ENCODE measurements around the gene BCO2. TPM values are rescaled to one million over a fixed set of nuclear protein-coding genes. Genes with fewer than 3 reads are reported as not detected.
"Not testable (repeated sequence)": the region's sequence is repeated elsewhere in the genome, so short reads cannot be mapped to it uniquely, and the experiment has no call there.

The BCO2 gene
- total RNA-seq: 1.3 and 1.9 TPM in 2 replicates

DNA sequence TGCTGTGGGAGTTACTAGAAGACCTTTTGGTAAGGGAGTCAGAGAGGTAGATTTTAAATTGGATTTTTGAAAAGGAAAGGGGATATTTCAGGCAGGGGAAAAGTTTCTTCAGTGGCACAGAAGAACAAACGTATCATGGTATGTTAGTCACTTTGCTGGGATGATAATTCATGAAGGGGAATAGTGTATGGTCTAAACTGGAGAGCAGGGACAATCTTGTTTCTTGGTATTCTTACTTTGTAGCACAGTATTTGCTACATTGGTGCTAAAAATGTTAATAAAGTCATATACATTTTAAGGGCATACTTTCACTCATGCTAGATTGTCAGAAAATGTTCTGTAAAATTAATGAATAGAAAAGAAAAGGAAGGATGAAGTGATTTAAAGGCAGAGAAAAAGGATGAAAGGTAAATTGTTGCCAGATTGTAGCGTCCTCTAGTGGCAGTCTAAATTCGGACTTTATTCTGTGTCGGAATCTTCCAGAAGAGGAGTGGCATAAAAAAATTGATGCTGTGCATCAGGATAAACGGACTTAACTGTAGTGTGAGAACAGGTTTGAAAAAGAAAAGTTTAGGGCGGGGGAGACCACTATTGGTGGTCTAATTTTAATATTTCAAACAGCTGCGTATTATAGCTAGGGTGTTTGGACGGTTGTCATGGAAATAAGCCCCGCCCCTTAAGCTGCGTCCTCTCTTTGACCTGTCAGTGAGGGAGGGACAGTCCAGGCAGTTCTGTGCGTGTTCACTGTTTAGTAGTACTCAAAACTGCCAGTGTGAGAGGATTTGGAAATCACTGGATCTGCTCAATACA lies at the start of gene BCO2:
Gene BCO2, plus strand, starts transcription at position 724 of the 810 bp plus-strand sequence. CDS start 90 bp downstream, outside the sequence.
- DNase-seq (ENCODE audit: extremely low read depth, low read depth, low spot score): peak; percentile 44

GRCh38 chr11:112127056-112127455 lies 48.3 kb upstream of the BCO2 start:
- no peak for DNase-seq (ENCODE audit: extremely low read depth, low read depth, low spot score)

DNA sequence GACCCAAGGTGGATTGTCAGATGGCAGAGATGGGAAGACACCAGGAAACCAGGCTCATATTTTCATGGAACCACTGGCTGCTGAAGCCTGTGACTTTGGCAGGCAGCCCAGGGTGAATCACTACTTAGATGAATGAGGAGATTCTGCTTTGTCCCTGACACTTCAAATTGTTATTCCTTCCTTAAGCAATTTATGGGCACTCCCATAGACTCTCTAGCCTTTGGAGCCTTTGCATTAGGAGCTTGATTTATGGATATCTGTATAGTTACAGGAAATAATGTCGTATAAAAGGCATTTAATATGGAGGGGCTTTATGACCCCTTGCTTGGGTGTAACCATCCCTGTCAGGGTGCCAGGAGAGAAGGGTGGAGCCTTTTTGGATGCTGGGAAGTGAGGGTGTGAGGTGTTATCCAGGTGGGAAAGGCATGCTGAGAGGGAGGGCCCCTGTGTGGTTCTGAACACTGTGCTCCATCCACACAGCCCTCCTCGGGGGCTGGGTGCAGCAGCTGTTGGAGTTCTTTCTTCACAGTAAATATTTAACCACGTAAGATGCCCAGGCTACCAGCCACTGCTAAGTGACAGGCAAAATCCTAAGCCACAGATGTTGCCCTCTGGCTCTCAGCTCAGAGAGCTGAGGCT lies 46.7 kb upstream of the BCO2 start:
- DNase-seq (ENCODE audit: extremely low read depth, low read depth, low spot score): no peak

DNA sequence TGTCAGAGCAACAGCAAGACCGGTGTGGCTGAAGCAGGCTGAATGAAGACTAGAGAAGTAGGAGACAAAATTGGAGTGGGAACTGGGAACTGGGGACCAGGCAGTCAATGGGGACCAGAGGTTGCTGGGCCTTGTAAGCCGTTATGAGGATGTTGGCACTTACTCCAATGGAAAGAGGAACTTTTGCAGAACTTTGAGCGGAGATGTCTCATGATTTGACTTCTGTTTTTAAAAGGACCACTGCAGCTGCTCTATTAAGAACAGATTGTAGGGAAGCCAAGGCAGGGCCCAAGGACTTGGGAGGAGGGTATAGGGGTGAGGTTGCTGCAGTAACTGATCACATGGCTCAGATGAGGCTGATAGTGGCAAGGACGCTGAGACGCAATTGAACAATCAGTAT lies 45.7 kb upstream of the BCO2 start:
- no peak for DNase-seq (ENCODE audit: extremely low read depth, low read depth, low spot score)

DNA sequence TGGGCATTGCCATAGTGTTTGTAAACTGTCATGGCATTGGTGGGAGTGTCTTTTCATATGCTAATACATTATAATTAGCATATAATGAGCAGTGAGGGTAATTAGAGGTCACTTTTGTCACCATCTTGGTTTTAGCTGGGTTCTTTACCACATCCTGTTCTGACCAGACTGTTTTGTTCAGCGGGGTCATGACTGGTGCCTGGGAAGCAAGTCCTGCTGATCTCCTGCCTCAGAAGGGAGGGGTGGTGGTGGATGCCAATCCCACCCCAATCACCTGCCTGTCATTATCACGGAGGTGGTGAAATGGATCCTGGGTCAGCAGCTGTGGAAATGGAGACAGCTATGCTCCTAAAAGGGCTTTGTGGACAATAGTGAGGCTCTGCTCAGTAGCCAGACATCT lies 42.6 kb upstream of the BCO2 start:
- DNase-seq (ENCODE audit: extremely low read depth, low read depth, low spot score): no peak

- no peak for DNase-seq (ENCODE audit: extremely low read depth, low read depth, low spot score)
These were observed 40.8 kb upstream of the BCO2 start for GRCh38 chr11:112134473-112134872.

GRCh38 chr11:112143597-112143996 lies 31.7 kb upstream of the BCO2 start:
- no peak for DNase-seq (ENCODE audit: extremely low read depth, low read depth, low spot score)

DNA sequence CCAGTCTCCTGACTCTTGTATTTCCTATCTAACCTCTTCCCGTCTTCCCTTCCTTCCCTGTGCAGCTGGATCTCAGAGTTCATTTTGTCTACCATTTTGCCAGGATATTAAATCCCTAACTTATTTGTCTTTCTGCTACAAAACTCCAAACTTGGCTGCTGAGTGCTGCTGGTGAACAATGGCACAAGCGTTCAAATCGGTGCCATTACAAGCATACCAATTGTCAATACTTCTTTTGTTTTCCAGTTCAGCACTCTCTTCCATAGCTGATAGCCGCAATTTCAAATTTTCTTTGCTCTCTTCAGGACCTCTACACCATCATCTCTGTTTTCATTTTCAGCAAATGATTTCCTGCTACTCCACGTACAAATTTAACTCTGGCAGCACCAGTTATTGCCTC lies 24.8 kb upstream of the BCO2 start:
- no peak for DNase-seq (ENCODE audit: extremely low read depth, low read depth, low spot score)

GRCh38 chr11:112156153-112156955 lies 19.0 kb upstream of the BCO2 start:
- no peak for DNase-seq (ENCODE audit: extremely low read depth, low read depth, low spot score)

DNA sequence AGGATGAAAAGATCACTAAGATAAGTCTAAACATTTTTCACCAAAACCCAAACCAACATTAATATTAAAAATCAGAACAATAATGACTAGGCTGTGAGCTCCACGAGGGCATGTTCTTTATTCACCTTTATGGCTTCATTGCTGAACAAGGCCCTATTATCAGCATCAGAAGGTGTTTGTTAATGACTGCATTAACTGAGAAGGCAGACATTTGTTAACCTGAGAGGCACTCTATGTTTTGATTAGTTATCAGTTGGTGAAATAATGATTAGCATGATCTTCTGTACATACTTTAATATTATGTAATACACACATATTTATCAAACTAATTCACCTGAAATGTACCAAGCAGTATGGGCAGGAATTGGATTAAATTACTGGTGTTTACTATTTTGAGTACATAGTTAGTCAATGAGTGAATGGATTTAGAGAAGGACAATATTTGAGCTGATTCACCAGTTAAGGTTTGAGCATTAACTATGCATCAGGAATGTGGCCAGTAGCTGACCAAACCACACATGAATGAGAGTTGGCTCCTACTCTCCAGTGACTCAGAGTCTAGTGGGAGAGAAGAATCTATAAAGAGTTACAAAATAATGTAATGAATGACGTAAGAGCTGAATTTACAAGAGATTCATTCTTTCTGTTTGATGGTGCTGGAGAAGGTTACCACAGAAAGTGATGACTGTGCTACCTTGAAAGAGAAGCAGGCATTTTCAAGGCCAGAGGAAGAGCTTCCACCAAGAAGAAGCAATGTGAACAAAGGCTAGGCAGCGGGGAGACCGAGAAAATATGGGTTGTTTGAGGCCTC lies 18.2 kb upstream of the BCO2 start:
- DNase-seq (ENCODE audit: extremely low read depth, low read depth, low spot score): peak; percentile 63

- no peak for DNase-seq (ENCODE audit: extremely low read depth, low read depth, low spot score)
These were observed 15.9 kb upstream of the BCO2 start for GRCh38 chr11:112159098-112160065.

GRCh38 chr11:112160091-112160848 lies 15.0 kb upstream of the BCO2 start:
- no peak for DNase-seq (ENCODE audit: extremely low read depth, low read depth, low spot score)

DNA sequence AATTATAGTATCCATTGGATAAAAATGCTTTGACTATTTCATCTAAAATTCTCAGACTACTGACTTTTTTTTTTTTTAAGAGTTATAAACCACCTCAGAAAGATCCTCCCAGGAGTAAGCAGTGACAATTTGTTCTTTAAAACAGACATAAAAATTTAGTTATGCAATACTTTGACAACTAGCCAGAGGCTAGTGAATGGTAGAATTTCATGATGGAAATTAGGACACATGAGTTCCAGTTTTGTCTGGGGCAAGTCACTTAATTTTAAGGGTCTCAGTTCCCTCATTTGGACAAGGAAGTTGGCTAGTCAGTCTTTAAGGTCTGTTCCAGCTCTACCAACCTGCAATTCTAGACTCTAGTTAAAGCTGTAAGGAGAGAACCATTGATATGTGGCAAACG lies 14.3 kb upstream of the BCO2 start:
- no peak for DNase-seq (ENCODE audit: extremely low read depth, low read depth, low spot score)

- DNase-seq (ENCODE audit: extremely low read depth, low read depth, low spot score): not testable (repeated sequence)
These were observed 13.1 kb upstream of the BCO2 start for GRCh38 chr11:112162200-112162599.

GRCh38 chr11:112162761-112163546 lies 12.4 kb upstream of the BCO2 start:
- no peak for DNase-seq (ENCODE audit: extremely low read depth, low read depth, low spot score)

GRCh38 chr11:112163875-112164685 lies 11.2 kb upstream of the BCO2 start, which contains the start of gene IL18:
Gene IL18, minus strand, starts transcription at chr11:112164094. Its CDS starts 9,041 bp downstream, at chr11:112155053.
- DNase-seq (ENCODE audit: extremely low read depth, low read depth, low spot score): no peak

DNA sequence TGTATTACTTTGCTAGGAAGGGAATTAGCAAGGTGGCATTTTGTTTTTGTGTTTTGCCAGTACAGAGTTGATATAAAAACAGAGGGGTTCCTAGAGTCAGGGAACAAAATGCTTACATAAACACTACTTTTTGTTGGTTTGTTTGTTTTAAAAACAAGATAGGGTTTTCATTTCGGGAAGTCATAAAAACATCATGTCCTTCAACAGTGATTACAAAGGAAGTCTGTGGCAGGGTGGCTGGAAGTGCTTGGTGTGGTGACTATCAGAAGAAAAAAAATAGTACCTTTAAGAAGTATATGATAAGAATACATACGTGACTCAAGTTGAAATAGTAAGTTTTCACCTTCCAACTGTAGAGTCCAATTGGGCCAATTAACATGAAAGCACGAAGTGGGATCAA lies 10.3 kb upstream of the BCO2 start:
- DNase-seq (ENCODE audit: extremely low read depth, low read depth, low spot score): no peak
